GM18499 (cell line): ENCODE measurements around the gene SPTBN4.

Experiments
- ATAC-seq: cut with Tn5 transposase; IDR thresholded peaks from one replicate; pipeline ENCODE4 v1.9.1; 2021; ENCODE audit warnings: moderate number of reproducible peaks; ENCODE audit not compliant: insufficient read depth, unreplicated experiment

The SPTBN4 gene

DNA sequence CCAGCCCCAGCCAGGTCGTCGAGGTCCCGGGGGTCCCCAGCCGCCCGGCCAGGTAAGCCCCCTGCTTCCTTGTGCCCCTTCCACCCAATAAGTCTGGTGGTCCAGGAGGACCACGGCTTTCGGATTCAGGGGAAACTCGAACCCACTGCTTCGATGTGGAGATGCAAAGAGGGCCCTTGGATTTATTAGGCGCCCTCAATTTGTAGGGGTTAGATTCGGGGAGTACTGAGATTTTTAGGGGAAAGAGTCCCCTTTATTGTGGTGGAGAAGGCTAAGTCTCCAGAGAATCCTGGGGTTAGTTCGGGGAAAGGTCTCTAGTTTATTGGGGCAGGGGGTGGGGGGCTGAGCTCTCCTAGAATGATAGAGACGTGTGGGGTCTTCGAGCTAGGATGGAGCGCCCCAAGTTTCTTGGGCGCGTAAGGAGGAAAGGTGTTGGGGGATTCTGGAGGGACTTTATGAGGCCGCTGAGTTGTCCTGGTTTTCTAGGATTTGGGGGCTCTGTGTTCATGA lies 130.6 kb downstream of the SPTBN4 start:
- ATAC-seq, result no peak

DNA sequence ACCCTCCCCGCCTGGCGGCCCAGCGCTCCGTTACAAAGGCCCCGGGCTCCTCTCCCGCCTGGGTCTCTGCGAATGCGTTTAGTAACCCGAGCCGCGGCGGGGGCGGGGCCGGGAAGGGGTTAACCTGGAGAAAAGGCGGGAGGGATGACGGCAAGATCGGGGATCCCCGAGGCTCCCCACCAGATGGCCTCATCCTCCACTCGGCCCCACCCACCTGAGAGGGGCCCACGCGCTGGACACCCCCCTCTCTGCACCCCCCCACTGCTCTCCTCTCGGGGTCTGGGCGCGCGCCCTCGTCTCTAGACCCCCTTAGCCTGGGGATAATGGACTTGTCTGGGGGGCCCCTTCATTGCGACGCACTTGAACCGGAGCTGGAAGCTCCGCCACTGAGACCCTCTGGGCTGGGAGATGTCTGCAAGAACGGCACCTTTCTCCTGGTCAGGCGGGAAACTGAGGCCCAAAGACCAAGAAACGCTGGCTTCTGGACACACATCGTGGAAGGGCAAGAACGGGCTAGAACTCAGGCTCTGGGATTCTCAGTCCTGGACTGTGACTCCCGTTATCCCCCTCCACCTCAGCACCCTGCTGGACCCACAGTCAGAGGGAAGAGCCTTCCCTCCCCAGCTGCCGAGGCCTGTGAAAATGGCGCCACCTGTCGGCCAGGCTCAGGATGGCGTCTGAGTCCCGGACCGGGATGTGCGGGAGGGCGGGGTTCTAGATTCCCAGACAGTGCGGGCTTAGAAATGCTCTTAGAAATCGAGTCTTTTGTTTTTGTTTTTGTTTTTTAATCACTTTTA lies 131.5 kb downstream of the SPTBN4 start:
- ATAC-seq, result no peak

DNA sequence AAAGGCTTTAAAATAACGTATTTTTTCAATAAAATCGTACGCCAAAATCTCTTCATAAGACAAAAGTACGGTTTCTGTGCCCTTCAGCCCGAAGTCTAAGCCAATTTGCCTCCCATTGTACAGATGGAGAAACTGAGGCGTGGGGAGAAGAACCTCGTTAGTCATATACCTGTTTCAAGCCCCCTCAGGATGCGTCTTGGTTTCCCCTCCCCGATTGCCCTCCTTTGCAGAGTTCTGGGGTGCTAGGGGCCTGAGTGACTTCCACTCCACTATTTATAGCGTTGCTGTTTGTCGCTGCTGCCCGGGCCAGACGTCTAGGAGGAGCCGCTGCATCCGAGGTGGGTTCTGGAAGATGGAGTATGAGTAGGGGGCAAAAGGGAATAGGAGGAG lies 132.1 kb downstream of the SPTBN4 start:
- no peak for ATAC-seq

DNA sequence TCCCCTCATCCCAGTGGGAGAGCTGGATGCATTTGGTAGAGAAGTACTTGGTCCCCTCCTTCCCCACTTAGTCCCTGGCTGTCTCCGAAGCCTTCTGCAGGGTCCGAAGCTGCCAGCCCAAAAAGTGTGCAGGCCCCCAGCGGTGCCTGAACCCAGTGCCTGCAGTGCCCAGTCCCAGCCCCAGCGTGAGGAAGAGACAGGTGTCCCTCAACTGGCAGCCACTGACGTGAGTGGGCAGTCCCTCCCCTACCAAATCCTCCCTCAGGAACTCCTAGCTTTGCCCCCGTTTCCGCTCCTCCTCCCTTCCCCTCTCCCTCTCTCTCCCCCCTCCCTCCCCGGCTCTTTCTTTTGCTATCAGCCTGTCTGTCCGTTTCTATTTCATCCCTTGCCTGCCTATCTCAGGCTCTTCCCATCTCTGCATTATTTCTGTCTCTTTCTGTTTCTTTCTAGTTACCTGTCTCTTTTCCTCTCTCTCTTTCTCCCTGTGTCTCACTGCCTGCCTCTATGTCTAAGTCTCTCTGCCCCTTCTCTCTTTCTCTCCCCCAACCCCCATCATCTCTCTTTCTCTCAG lies 132.6 kb downstream of the SPTBN4 start:
- no peak for ATAC-seq

DNA sequence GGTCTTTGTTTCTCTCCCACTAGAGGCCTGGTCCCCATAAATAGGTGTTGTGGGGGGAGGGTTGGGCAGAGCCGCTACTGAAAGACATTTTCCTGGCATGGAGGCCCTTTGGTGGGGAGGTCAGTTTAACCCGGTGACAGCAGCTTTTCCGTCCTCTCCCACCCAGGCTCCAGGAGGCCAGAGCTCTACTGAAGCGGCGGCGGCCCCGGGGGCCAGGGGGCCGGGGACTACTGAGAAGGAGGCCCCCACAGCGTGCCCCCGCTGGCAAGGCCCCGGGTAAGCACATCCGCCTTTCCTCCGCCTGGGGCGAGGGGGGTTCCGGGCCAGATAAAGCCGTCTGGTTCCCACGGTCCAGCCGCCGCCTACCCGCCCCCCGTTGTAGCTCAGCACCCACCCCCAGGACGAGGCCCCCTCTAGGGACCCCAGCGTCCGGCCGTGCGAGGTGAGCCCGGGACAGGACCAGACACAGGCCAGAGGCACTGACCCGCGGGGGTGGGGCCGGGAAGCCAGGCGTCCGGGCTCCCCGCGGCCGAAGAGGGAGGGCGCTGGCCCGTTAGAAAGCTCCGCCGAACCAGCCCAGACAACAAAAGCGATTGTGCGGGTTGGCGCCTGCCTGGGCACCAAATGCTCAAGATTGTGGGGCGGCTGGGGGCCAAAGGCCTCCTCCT lies 133.2 kb downstream of the SPTBN4 start:
- no peak for ATAC-seq

DNA sequence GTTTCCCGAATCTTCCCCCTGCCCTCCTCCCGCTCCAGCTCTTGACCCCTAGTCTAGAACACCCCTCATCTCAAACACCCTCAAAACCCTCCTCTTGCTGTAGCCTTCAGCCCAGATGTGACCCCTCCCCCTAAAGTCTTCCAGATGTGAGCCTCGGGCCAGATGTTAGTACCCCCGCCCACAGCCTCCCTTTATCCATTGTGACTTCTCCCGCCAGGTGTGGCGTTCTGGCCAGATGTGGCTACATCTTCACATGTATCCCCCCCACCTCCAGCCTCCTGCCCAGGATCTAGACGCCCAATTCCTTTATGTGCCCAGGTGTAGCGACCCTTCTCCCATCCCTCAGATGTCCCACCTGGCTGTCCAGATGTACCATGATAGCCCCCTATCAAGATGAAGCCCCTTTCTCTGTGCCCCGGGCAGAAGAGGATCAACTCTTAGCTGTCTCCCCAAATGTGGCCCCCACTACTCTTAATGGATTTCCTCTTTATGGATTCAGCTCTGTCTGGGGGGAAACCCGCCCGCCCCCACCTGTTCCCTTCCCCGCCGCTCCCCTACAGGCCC lies 133.9 kb downstream of the SPTBN4 start:
- ATAC-seq, result no peak

DNA sequence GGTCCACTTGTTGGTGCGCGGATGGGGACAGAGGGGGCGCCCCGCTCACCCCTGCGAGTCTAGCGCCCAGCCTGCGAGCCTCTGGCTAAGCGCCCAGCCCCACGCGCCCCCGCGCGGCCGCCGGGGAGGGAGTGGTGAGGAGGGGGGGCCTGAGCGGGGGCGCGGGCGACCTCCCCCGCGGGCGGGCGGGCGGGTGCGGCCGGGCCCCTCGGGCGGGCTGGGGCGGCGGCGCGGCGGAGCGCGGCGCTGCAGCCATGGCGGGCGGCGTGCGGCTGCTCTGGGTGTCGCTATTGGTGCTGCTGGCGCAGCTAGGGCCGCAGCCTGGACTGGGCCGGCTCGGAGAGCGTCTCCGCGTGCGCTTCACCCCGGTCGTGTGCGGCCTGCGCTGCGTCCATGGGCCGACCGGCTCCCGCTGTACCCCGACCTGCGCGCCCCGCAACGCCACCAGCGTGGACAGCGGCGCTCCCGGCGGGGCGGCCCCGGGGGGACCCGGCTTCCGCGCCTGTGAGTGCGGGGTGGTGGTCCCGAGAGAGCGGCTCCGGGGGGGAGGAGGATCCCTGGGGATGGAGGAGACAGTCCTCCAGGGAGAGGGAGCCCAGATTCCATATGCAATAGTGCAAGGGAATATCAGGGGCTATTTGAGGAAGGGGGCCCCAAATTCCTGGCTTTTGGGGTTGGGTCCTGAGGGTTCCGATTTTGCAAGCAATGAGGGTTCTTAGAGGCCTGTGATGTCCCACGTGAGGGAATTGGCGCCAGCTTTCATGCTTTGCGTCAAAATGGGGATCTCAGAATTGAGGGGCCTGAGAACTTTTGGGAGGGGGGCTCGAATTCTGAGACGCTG lies 134.6 kb downstream of the SPTBN4 start, which contains the start of gene LTBP4:
TSS of gene LTBP4 (plus strand) at position 236 of the 841 bp plus-strand sequence. CDS start at position 255, 19 bp downstream.
- no peak for ATAC-seq

DNA sequence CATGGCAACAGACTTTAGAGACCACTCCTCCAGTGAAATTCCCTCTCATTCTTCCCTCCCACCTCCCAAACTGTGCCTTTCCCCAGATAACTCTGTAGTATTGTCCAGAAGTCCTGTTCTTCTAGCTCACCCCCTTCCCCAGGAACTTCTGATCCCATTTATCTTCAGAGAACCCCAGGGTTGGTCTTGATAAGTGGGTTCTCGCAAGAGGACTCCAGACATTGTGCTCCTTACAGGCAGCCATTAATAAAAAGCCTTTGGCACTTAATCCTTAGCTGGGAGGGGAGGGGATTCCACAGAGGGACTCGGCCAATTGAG lies 136.2 kb downstream of the SPTBN4 start:
- ATAC-seq, result no peak

DNA sequence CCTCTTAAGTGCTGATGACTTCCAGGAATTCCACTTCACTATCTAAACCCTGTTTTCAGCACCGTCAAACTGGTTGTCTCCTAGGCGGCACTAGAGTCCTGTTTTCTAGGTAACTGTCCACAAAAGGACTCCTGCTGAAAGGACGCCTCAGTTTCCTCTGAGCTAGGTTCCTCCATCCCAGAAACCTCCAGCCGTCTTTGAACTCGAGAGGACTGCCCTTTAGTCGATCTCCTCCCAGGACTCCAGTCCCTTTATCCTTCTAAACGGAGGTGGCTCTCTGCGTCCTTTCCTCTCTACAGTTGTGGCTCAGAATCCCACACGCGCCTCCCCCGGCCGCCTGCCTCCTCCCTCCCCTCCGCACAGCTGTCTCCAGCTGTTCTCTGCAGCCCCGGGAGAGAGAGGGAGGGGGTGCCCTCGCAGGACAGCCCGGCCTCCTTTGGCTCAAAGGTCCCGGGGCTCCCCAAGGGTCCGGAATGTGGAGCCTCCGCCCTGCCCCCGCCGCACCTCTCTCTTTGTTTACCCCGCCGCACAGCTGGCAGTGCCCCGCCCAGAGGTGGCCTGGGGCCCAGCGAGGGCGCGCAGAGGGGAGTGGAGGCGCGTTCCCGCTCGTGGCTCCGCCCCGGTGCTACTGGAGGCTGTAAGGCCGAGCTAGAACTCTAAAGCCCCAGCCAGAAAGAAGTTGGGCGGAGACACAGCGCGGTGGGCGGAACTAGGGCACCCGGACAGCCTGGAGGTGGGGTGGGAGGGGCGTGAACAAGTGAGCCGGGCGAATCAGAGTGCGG lies 136.8 kb downstream of the SPTBN4 start:
- no peak for ATAC-seq

DNA sequence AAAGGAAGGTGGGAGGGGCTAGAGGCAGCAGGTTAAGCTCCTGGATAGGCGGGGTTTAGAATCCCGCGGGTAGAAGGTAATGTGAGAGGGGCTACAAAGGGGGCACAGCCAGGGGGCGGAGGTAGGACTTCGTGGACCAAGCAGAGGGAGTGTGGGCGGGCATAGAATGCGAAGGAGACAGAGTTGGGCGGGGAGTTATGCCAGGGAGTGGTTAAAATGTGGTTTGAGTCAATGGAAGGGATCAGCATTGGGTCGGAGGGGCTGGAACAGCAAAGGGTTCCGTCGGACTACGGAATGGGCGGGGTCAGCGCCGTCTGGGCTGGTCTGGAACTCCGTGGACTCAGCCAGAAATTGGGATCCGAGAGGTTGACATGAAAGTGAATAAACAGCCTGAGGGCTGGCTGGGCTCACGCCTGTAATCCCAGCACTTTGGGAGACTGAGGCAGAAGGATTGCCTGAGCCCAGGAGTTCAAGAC lies 137.4 kb downstream of the SPTBN4 start:
- no peak for ATAC-seq

DNA sequence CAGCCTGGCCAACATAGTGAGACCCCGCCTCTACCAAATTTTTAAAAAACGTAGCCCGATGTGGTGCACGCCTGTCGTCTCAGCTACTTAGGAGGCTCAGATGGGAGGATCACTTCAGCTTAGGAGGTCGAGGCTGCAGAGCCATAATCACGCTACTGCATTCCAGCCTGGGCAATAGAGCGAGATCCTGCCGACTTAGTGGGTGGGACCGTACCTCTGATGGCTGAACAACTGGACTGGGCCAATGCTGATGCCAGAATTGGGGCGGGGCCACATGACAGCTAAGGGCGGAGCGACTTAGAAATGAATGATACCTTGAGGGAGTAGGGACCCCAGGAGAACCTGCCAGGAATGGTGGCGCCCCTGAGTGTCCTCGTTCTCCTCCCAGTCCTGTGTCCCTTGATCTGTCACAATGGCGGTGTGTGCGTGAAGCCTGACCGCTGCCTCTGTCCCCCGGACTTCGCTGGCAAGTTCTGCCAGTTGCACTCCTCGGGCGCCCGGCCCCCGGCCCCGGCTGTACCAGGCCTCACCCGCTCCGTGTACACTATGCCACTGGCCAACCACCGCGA lies 137.9 kb downstream of the SPTBN4 start:
- ATAC-seq, result no peak

DNA sequence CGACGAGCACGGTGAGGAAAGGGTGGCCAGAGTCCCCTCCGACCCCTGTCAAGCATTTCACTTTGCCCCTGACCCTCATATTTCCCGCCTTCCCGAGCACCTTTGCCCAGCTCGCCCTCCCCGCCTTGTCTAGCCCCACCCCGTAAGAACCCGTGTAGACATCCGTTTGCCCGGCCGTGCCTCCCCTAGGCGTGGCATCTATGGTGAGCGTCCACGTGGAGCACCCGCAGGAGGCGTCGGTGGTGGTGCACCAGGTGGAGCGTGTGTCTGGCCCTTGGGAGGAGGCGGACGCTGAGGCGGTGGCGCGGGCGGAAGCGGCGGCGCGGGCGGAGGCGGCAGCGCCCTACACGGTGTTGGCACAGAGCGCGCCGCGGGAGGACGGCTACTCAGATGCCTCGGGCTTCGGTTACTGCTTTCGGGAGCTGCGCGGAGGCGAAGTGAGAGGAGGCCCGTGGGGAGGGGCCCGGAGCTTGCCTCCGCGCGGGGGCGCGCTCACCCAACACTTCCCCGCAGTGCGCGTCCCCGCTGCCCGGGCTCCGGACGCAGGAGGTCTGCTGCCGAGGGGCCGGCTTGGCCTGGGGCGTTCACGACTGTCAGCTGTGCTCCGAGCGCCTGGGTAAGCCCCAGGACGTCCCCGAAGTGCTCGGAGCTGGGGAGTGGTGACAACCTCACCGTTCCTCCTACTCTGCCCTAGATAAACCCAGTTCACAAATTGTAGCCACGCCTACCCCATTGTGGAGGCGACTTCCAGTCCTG lies 138.6 kb downstream of the SPTBN4 start:
- no peak for ATAC-seq

DNA sequence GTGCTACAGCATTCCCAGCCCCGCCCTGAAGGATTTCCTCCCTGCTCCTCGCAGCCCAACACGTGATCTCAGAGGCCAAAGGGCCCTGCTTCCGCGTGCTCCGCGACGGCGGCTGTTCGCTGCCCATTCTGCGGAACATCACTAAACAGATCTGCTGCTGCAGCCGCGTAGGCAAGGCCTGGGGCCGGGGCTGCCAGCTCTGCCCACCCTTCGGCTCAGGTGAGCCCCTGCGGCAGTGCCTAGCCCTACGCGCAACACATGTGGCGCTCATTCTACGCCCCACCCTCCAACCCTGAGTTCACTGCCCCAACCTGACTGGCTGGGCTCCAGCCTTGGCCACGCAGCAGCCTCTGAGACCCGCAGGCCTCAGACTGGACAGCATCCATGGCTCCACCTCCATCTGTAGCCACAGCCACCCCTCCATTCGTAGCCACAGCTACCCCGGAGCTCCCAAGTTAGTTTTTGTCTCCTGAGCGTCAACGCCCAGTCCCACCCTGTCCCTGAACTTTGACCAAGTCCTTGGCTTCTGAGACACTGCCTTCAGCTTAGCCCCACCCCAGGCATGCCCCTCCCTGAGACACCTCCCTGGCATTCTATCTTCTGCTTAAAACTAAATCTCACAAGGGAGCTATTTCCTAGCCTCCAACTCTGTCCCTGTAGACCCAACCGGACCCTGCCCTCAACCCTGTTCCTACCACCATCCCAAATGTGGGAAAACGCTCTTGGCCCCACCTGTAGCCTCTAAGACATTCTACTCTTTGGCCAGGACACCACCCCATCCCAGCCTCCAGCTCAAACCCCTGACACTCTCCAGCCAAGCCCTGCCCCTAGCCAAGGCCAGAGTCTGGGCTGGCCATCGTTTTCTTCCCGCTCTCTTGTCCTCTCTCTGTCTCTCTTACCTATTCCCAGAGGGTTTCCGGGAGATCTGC lies 140.8 kb downstream of the SPTBN4 start:
- no peak for ATAC-seq

DNA sequence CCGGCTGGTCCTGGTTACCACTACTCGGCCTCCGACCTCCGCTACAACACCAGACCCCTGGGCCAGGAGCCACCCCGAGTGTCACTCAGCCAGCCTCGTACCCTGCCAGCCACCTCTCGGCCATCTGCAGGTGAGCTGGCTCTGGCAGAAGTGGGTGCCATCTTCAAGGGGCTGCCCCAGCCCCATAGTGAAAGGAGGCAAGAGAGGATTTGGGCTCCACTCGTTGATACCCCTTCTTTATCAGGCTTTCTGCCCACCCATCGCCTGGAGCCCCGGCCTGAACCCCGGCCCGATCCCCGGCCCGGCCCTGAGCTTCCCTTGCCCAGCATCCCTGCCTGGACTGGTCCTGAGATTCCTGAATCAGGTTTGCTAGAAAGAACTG lies 141.4 kb downstream of the SPTBN4 start:
- ATAC-seq, result no peak

DNA sequence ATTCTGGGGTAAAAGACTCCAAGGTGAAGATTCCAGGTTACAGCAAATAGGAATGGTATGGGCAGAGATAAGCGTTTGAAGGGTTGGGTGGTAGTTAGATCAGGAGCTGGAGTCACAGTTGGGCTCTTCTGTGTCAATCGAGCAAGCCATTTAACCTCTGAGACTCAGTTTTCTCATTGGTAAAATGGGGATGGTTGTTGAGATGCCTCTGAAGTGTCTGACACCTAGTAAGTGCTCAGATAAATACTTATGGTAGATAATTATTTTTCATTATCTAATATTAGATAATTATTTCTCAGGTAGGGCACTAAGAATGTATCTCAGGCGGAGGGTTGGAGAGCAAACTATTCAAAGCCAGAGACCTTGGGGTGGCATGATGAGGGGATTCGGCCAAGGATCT lies 142.2 kb downstream of the SPTBN4 start:
- ATAC-seq, result no peak

DNA sequence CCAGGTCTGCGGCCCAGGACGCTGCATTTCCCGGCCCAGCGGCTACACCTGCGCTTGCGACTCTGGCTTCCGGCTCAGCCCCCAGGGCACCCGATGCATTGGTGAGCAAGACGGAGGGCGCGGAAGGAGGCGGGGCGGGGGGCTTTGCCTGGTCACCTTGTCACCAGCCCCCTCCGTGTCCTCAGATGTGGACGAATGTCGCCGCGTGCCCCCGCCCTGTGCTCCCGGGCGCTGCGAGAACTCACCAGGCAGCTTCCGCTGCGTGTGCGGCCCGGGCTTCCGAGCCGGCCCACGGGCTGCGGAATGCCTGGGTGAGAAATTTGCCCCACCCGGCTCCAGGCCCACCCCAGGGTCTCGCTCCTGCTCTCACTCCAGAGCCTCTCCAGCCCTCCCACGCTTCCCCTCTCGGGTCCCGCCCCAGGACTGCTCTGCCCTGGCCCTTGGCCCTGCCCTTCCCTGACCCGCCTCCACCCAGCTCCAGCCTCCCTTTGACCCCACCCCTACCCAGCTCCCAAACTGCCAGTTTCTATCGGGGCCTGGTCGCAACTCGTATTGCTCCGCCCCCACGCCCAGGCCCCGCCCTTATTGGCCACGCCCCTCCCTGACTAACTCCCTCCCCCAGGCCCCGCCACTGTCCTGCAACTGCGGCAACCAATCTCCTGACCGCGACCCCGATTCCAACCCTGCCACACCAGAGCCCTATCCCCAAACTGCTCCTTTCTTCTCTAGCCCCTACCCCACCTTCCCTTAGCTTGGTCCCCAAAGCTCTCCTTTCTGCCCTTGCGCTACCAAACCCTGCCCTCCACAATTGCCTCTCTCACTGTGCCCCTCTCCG lies 143.0 kb downstream of the SPTBN4 start:
- ATAC-seq, result no peak
